Measurements from ENCODE around the gene HAUS6. TPM values are rescaled to one million over a fixed set of nuclear protein-coding genes. Genes with fewer than 3 reads are reported as not detected.
A peak's percentile ranks its signal among the peaks of the same experiment; 100 is the strongest.
"Not testable (repeated sequence)": the region's sequence is repeated elsewhere in the genome, so short reads cannot be mapped to it uniquely, and the experiment has no call there.

Gene HAUS6
- total and polyA plus RNA-seq, 7 donors: 2.4 to 10.9 (median 4.5) TPM

GRCh38 chr9:19101203-19101602, 1.5 kb downstream of the HAUS6 start:
- DNase-seq (no peak), ATAC-seq (no peak)
- intact Hi-C loops (cut with DNase I): loop anchor here in 1 of 2 donors (5.0 kb wide), 2 partner anchors 54 to 131 kb away; partner anchors contain the start of genes DENND4C and RRAGA
- Histone ChIP-seq H3K4me1 (peaks cover 13% of the 10 kb centered on the region), H3K4me3 (no peak overlapping the region), H3K27ac (no peak overlapping the region), H3K27me3 (ENCODE audit: insufficient read depth in 3 of 3, low read length in 2 of 3) (no peaks in the 10 kb centered on the region), H3K36me3 (ENCODE audit: insufficient read depth in 1 of 2, low read depth in 1 of 2) (peaks cover 0 to 14% of the 10 kb centered on the region in 2 donors), H3K9me3 (no peaks in the 10 kb centered on the region)
- whole genome bisulfite sequencing, 3 donors: 61 to 81% (median 80%) methylated on average over 8 of the region's 8 CpGs
- no peak for TF ChIP-seq CTCF (IDR thresholded peaks at IDR 0.05)

GRCh38 chr9:19097431-19097830, 5.3 kb downstream of the HAUS6 start:
- ATAC-seq; H3K4me3 ChIP-seq; DNase-seq; H3K27me3 ChIP-seq (ENCODE audit: insufficient read depth in 3 of 3, low read length in 2 of 3); H3K27ac ChIP-seq; H3K9me3 ChIP-seq: not testable (repeated sequence)
- intact Hi-C loops (cut with DNase I): loop anchor here in 1 of 2 donors (10.0 kb wide), 1 partner anchor 357 kb away; no protein-coding TSS in a partner anchor
- Histone ChIP-seq H3K4me1 (peaks cover 13% of the 10 kb centered on the region), H3K36me3 (ENCODE audit: insufficient read depth in 1 of 2, low read depth in 1 of 2) (peaks cover 4 to 51% of the 10 kb centered on the region in 2 donors)

GRCh38 chr9:19087106-19088000, 15.4 kb downstream of the HAUS6 start:
- 89 to 96% (median 96%) methylated on average over 6 of the region's 6 CpGs for WGBS, 3 donors
- ATAC-seq: no peak
- Histone ChIP-seq H3K36me3 (ENCODE audit: insufficient read depth in 1 of 2, low read depth in 1 of 2) (peaks cover 4 to 89% of the 10 kb centered on the region in 2 donors), H3K27ac (no peak overlapping the region), H3K4me3 (no peak overlapping the region), H3K9me3 (no peaks in the 10 kb centered on the region), H3K4me1 (no peaks in the 10 kb centered on the region), H3K27me3 (ENCODE audit: insufficient read depth in 3 of 3, low read length in 2 of 3) (no peaks in the 10 kb centered on the region)
- TF ChIP-seq CTCF (IDR thresholded peaks at IDR 0.05): no peak
- no peak for DNase-seq
- intact Hi-C loops (cut with DNase I): no loop called here

GRCh38 chr9:19085295-19085694, 17.4 kb downstream of the HAUS6 start:
- Histone ChIP-seq H3K4me3 (no peak overlapping the region), H3K9me3 (no peaks in the 10 kb centered on the region), H3K27me3 (ENCODE audit: insufficient read depth in 3 of 3, low read length in 2 of 3) (no peaks in the 10 kb centered on the region), H3K4me1 (no peaks in the 10 kb centered on the region), H3K27ac (no peak overlapping the region), H3K36me3 (ENCODE audit: insufficient read depth in 1 of 2, low read depth in 1 of 2) (peaks cover 4 to 87% of the 10 kb centered on the region in 2 donors)
- no peak for TF ChIP-seq CTCF (IDR thresholded peaks at IDR 0.05)
- intact Hi-C loops (cut with DNase I): loop anchor here in 1 of 2 donors (1.0 kb wide), 1 partner anchor 91 kb away; no protein-coding TSS in a partner anchor
- 60 to 65% (median 61%) methylated on average over 2 of the region's 2 CpGs for WGBS, 3 donors
- DNase-seq (no peak), ATAC-seq (peak in 1 of 4 donors; percentile 46)

GRCh38 chr9:19074836-19075235, 27.9 kb downstream of the HAUS6 start:
- WGBS, 3 donors: 80 to 84% (median 82%) methylated on average over 1 of the region's 1 CpG
- no peaks in the 10 kb centered on the region for H3K9me3 ChIP-seq
- intact Hi-C loops (cut with DNase I): loop anchor here in 1 of 2 donors (10.0 kb wide), 1 partner anchor 280 kb away; no protein-coding TSS in a partner anchor

More at GRCh38 chr9:19074836-19075235, 27.9 kb downstream of the HAUS6 start:
- Histone ChIP-seq H3K27me3 (ENCODE audit: insufficient read depth in 3 of 3, low read length in 2 of 3) (no peaks in the 10 kb centered on the region), H3K4me3 (no peak overlapping the region), H3K4me1 (no peaks in the 10 kb centered on the region), H3K27ac (no peak overlapping the region), H3K36me3 (ENCODE audit: insufficient read depth in 1 of 2, low read depth in 1 of 2) (peaks cover 3 to 92% of the 10 kb centered on the region in 2 donors)
- no peak for DNase-seq
- TF ChIP-seq CTCF (IDR thresholded peaks at IDR 0.05): no peak
- ATAC-seq: peak in 1 of 4 donors; percentile 51
